GM12873 (cell line): ENCODE measurements around the gene CD1D.

Experiments
- CTCF ChIP-seq: IDR thresholded peaks from 2 replicates; pipeline ENCODE4 v1.5.1; 2012; ENCODE audit warnings: low read depth, mild to moderate bottlenecking, moderate library complexity, low read length, control low read depth; ENCODE audit not compliant: insufficient read depth; ENCODE audit errors: missing control alignments

CD1D gene

GRCh38 chr1:158154501-158154900, 26.2 kb upstream of the CD1D start:
- TF ChIP-seq CTCF, result no peak

GRCh38 chr1:158155673-158156072, 25.0 kb upstream of the CD1D start:
- no peak for TF ChIP-seq CTCF

GRCh38 chr1:158159597-158159996, 21.1 kb upstream of the CD1D start:
- TF ChIP-seq CTCF, result no peak

GRCh38 chr1:158161446-158161845, 19.2 kb upstream of the CD1D start:
- TF ChIP-seq CTCF, result no peak

GRCh38 chr1:158163000-158163947, 17.4 kb upstream of the CD1D start:
- no peak for TF ChIP-seq CTCF

GRCh38 chr1:158169105-158169504, 11.6 kb upstream of the CD1D start:
- TF ChIP-seq CTCF, result no peak

GRCh38 chr1:158176399-158176798, 4.3 kb upstream of the CD1D start:
- no peak for TF ChIP-seq CTCF
